Uterus (tissue), 4 donors: ENCODE measurements around the gene SLCO1A2. TPM values are rescaled to one million over a fixed set of nuclear protein-coding genes. Genes with fewer than 3 reads are reported as not detected.

Experiments used
- DNase-seq, 2 donors: peaks; one replicate each; pipeline ENCODE4 v3.0.0-alpha.2; 2019 to 2020
- H3K27ac ChIP-seq, 2 donors: fragments of 200-600 bp; sonication (generic); 1 replicate in 1 of 2; 2 replicates in 1 of 2; pipeline ENCODE4 v1.5.1; 2016 to 2018
- H3K27me3 ChIP-seq, 2 donors: fragments of 200-600 bp; sonication (generic); one replicate each; pipeline ENCODE4 v1.5.1; 2018 to 2019; ENCODE audit warnings: control low read depth in 1 of 2
- H3K36me3 ChIP-seq, 2 donors: fragments of 200-600 bp; sonication (generic); one replicate each; pipeline ENCODE4 v1.5.1; 2019; ENCODE audit warnings: control low read depth in 1 of 2
- H3K4me1 ChIP-seq, 2 donors: fragments of 200-600 bp; sonication (generic); one replicate each; pipeline ENCODE4 v1.5.1; 2018 to 2019; ENCODE audit warnings: control low read depth in 1 of 2
- H3K4me3 ChIP-seq, 2 donors: fragments of 200-600 bp; sonication (generic); 1 replicate in 1 of 2; 2 replicates in 1 of 2; pipeline ENCODE4 v1.5.1; 2018 to 2019; ENCODE audit warnings: mild to moderate bottlenecking in 1 of 2
- H3K9me3 ChIP-seq, 2 donors: fragments of 200-600 bp; sonication (generic); one replicate each; pipeline ENCODE4 v1.5.1; 2019; ENCODE audit warnings: control low read depth in 1 of 2
- CTCF ChIP-seq, 4 experiments: fragments of 200-600 bp in 2 of 4; fragments of 450-650 bp in 2 of 4; sonication (generic) in 2 of 4; IDR thresholded peaks; one replicate each; pipeline ENCODE4 v1.5.1; 2016 to 2019; ENCODE audit warnings: antibody characterized with exemption in 4 of 4, mild to moderate bottlenecking in 2 of 4, moderate library complexity in 1 of 4
- POLR2A ChIP-seq, 2 donors: fragments of 450-650 bp; IDR thresholded peaks; one replicate each; pipeline ENCODE4 v1.6.1; 2016; ENCODE audit warnings: antibody characterized with exemption in 2 of 2, mild to moderate bottlenecking in 1 of 2, moderate library complexity in 1 of 2
- intact Hi-C: fragments of 100-400 bp; cut with DNase I; formaldehyde crosslinking; loops from one replicate; pipeline ENCODE4 v1.15.1; 2023; ENCODE audit warnings: low total_unique reads
- total RNA-seq, 4 donors: library from RNA; depleted of rRNA in 3 of 4; stranded (reverse); fragments of >200 nt in 3 of 4; gene quantifications; one replicate each; pipeline versions ENCODE4 v1.1.0 to v1.2.4, GENCODE V29; 2014 to 2023
- donor health status: DM: yes; HTN: yes; CAD: no.

The SLCO1A2 gene
- total RNA-seq, 4 donors from 2014 or later: not detected

- TF ChIP-seq POLR2A (IDR thresholded peaks at IDR 0.05) (no peak), CTCF (IDR thresholded peaks at IDR 0.05) (no peak)
Observed at GRCh38 chr12:21257172-21257571, 77.5 kb downstream of the SLCO1A2 start.

GRCh38 chr12:21252070-21252469 lies 82.6 kb downstream of the SLCO1A2 start:
- no peaks in the 10 kb centered on the region for H3K4me1 ChIP-seq
- no peak for TF ChIP-seq CTCF (IDR thresholded peaks at IDR 0.05)
- TF ChIP-seq POLR2A (IDR thresholded peaks at IDR 0.05): no peak
- no peaks in the 10 kb centered on the region for H3K36me3 ChIP-seq
- no peaks in the 10 kb centered on the region for H3K27me3 ChIP-seq
- intact Hi-C loops: no loop called here
- no peak for DNase-seq
- no peak overlapping the region for H3K4me3 ChIP-seq
- no peak overlapping the region for H3K27ac ChIP-seq
- no peaks in the 10 kb centered on the region for H3K9me3 ChIP-seq

More at GRCh38 chr12:21257172-21257571, 77.5 kb downstream of the SLCO1A2 start:
- Histone ChIP-seq H3K9me3 (no peaks in the 10 kb centered on the region), H3K4me3 (no peak overlapping the region), H3K27ac (no peak overlapping the region), H3K27me3 (no peaks in the 10 kb centered on the region), H3K36me3 (no peaks in the 10 kb centered on the region), H3K4me1 (no peaks in the 10 kb centered on the region)
- intact Hi-C loops: no loop called here
- DNase-seq: no peak

- Histone ChIP-seq H3K4me1 (no peaks in the 10 kb centered on the region), H3K9me3 (no peaks in the 10 kb centered on the region)
- intact Hi-C loops: no loop called here
Observed at GRCh38 chr12:21248679-21249078, 86.0 kb downstream of the SLCO1A2 start.

GRCh38 chr12:21239866-21240265 lies 94.9 kb downstream of the SLCO1A2 start:
- Histone ChIP-seq H3K27me3 (no peaks in the 10 kb centered on the region), H3K4me3 (no peak overlapping the region), H3K36me3 (no peaks in the 10 kb centered on the region), H3K9me3 (no peaks in the 10 kb centered on the region), H3K4me1 (no peaks in the 10 kb centered on the region), H3K27ac (no peak overlapping the region)
- intact Hi-C loops: no loop called here
- DNase-seq: no peak
- TF ChIP-seq POLR2A (IDR thresholded peaks at IDR 0.05): no peak
- TF ChIP-seq CTCF (IDR thresholded peaks at IDR 0.05): no peak

More at GRCh38 chr12:21248679-21249078, 86.0 kb downstream of the SLCO1A2 start:
- Histone ChIP-seq H3K27ac (no peak overlapping the region), H3K4me3 (no peak overlapping the region), H3K36me3 (no peaks in the 10 kb centered on the region), H3K27me3 (no peaks in the 10 kb centered on the region)
- DNase-seq: no peak
- TF ChIP-seq CTCF (IDR thresholded peaks at IDR 0.05) (no peak), POLR2A (IDR thresholded peaks at IDR 0.05) (no peak)

- intact Hi-C loops: no loop called here
- no peaks in the 10 kb centered on the region for H3K4me1 ChIP-seq
- no peak for TF ChIP-seq POLR2A (IDR thresholded peaks at IDR 0.05)
- TF ChIP-seq CTCF (IDR thresholded peaks at IDR 0.05): no peak
- H3K36me3 ChIP-seq: no peaks in the 10 kb centered on the region
- no peaks in the 10 kb centered on the region for H3K9me3 ChIP-seq
- H3K4me3 ChIP-seq: no peak overlapping the region
- H3K27me3 ChIP-seq: no peaks in the 10 kb centered on the region
- H3K27ac ChIP-seq: no peak overlapping the region
- no peak for DNase-seq
Observed at GRCh38 chr12:21234395-21234794, 100.3 kb downstream of the SLCO1A2 start.
